ENCODE results near the gene BCL2A1.
"Not testable (repeated sequence)": the region's sequence is repeated elsewhere in the genome, so short reads cannot be mapped to it uniquely, and the experiment has no call there.

BCL2A1 gene

GRCh38 chr15:79989183-79989582, 18.2 kb upstream of the BCL2A1 start:
- DNase-seq (ENCODE audit: low read depth) = no peak

GRCh38 chr15:79988448-79989117, 17.6 kb upstream of the BCL2A1 start:
- DNase-seq (ENCODE audit: low read depth) = no peak

GRCh38 chr15:79987969-79988368, 17.0 kb upstream of the BCL2A1 start:
- no peak for DNase-seq (ENCODE audit: low read depth)

GRCh38 chr15:79987569-79987955, 16.6 kb upstream of the BCL2A1 start:
- DNase-seq (ENCODE audit: low read depth) = no peak

GRCh38 chr15:79981831-79982455, 10.9 kb upstream of the BCL2A1 start:
- no peak for DNase-seq (ENCODE audit: low read depth)

- DNase-seq (ENCODE audit: low read depth) = no peak
Measured at GRCh38 chr15:79978655-79979514, 7.9 kb upstream of the BCL2A1 start.

- DNase-seq (ENCODE audit: low read depth) = no peak
Measured at GRCh38 chr15:79978260-79978654, 7.3 kb upstream of the BCL2A1 start.

GRCh38 chr15:79977431-79978054, 6.5 kb upstream of the BCL2A1 start:
- no peak for DNase-seq (ENCODE audit: low read depth)

- DNase-seq (ENCODE audit: low read depth) = no peak
Measured at GRCh38 chr15:79973456-79974195, 2.6 kb upstream of the BCL2A1 start.

GRCh38 chr15:79972863-79973262, 1.9 kb upstream of the BCL2A1 start:
- no peak for DNase-seq (ENCODE audit: low read depth)

GRCh38 chr15:79970181-79970580, 815 bp downstream of the BCL2A1 start:
- DNase-seq (ENCODE audit: low read depth) = no peak

- no peak for DNase-seq (ENCODE audit: low read depth)
Measured at GRCh38 chr15:79969146-79969545, 1.9 kb downstream of the BCL2A1 start.

GRCh38 chr15:79967298-79968182, 3.5 kb downstream of the BCL2A1 start:
- no peak for DNase-seq (ENCODE audit: low read depth)

- DNase-seq (ENCODE audit: low read depth) = no peak
Measured at GRCh38 chr15:79966634-79967297, 4.2 kb downstream of the BCL2A1 start.

GRCh38 chr15:79965846-79966630, 5.0 kb downstream of the BCL2A1 start:
- no peak for DNase-seq (ENCODE audit: low read depth)

GRCh38 chr15:79964232-79964805, 6.7 kb downstream of the BCL2A1 start:
- no peak for DNase-seq (ENCODE audit: low read depth)

- not testable (repeated sequence) for DNase-seq (ENCODE audit: low read depth)
Measured at GRCh38 chr15:79962921-79963320, 8.1 kb downstream of the BCL2A1 start.

GRCh38 chr15:79962178-79962577, 8.8 kb downstream of the BCL2A1 start:
- DNase-seq (ENCODE audit: low read depth) = no peak

Measured in stimulated activated CD8-positive, alpha-beta memory T cell treated with anti-CD3 and anti-CD28 coated beads, Interleukin-15, amount 100 ng/mL, for 24 hours (primary cell).